ENCODE data around the gene SLC45A2.

GRCh38 chr5:33973271-33973670 lies 11.2 kb downstream of the SLC45A2 start:
- no peak for TF ChIP-seq CTCF (IDR thresholded peaks at IDR 0.05)
- TF ChIP-seq ZFX (IDR thresholded peaks at IDR 0.05; ENCODE audit: borderline replicate concordance): no peak
